ENCODE measurements around the gene HHAT. TPM values are rescaled to one million over a fixed set of nuclear protein-coding genes. Genes with fewer than 3 reads are reported as not detected.

HHAT gene
- polyA plus RNA-seq, 1 donor from 2014 or later, result 5.3 TPM

DNA sequence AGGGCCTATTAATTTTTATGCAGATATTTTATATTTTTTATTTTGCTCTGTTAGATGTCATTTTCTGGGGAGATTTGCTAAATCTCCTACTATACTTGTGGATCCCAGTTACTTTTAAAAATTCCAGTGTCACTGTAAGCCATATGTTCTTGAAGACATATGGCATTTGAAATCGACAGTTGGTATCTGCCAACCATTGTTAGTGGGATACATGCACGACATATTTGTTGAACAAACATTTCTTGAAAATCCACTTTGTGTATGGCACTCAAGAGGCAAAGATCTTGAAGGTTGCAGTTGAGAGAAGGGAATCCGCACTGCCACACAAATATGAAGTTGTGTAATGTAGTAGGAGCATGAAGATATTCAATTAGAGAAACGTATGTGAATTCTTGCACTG lies 287.7 kb downstream of the HHAT start:
- Histone ChIP-seq H3F3A (ENCODE audit: insufficient read depth, low read length, poor library complexity, severe bottlenecking) (no peaks in the 10 kb centered on the region), H3K36me3 (ENCODE audit: insufficient read depth, low read length) (no peaks in the 10 kb centered on the region), H4K20me1 (ENCODE audit: insufficient read depth) (no peaks in the 10 kb centered on the region), H3K9me3 (ENCODE audit: low read length) (no peaks in the 10 kb centered on the region), H3K4me2 (ENCODE audit: low read length) (no peak overlapping the region), H3K4me3 (ENCODE audit: low read length) (no peak overlapping the region), H3K27me3 (ENCODE audit: insufficient read depth, low read depth, low read length) (no peaks in the 10 kb centered on the region), H2AFZ (ENCODE audit: low read depth, low read length) (no peak overlapping the region), H3K9me2 (ENCODE audit: insufficient read depth, low read length) (no peaks in the 10 kb centered on the region), H3K9ac (ENCODE audit: low read length) (no peak overlapping the region), H3K79me2 (replicated peaks; ENCODE audit: insufficient read depth, low read length) (no peaks in the 10 kb centered on the region), H3K27ac (ENCODE audit: low read length) (no peak overlapping the region)
- TF ChIP-seq TAF1 (IDR thresholded peaks at IDR 0.05; ENCODE audit: low read depth) (no peak), EZH2 (IDR thresholded peaks at IDR 0.05; ENCODE audit: borderline replicate concordance, insufficient read depth, low read length, poor library complexity, severe bottlenecking) (no peak), RAD21 (conservative IDR thresholded peaks at IDR 0.05) (no peak), POLR2AphosphoS5 (IDR thresholded peaks at IDR 0.05) (no peak), EP300 (conservative IDR thresholded peaks at IDR 0.05; ENCODE audit: poor library complexity, severe bottlenecking) (no peak), MXI1 (conservative IDR thresholded peaks at IDR 0.05; ENCODE audit: poor library complexity, severe bottlenecking) (no peak), SMC3 (conservative IDR thresholded peaks at IDR 0.05; ENCODE audit: poor library complexity) (no peak), REST (IDR thresholded peaks at IDR 0.05; ENCODE audit: borderline replicate concordance) (no peak)
- TF ChIP-seq, protein P1, sequence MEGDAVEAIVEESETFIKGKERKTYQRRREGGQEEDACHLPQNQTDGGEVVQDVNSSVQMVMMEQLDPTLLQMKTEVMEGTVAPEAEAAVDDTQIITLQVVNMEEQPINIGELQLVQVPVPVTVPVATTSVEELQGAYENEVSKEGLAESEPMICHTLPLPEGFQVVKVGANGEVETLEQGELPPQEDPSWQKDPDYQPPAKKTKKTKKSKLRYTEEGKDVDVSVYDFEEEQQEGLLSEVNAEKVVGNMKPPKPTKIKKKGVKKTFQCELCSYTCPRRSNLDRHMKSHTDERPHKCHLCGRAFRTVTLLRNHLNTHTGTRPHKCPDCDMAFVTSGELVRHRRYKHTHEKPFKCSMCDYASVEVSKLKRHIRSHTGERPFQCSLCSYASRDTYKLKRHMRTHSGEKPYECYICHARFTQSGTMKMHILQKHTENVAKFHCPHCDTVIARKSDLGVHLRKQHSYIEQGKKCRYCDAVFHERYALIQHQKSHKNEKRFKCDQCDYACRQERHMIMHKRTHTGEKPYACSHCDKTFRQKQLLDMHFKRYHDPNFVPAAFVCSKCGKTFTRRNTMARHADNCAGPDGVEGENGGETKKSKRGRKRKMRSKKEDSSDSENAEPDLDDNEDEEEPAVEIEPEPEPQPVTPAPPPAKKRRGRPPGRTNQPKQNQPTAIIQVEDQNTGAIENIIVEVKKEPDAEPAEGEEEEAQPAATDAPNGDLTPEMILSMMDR (IDR thresholded peaks at IDR 0.05; ENCODE audit: poor library complexity, severe bottlenecking), result no peak

GRCh38 chr1:210617293-210617692 lies 288.6 kb downstream of the HHAT start:
- Histone ChIP-seq H3K79me2 (replicated peaks; ENCODE audit: insufficient read depth, low read length) (no peaks in the 10 kb centered on the region), H3K36me3 (ENCODE audit: insufficient read depth, low read length) (no peaks in the 10 kb centered on the region), H3K27me3 (ENCODE audit: insufficient read depth, low read depth, low read length) (no peaks in the 10 kb centered on the region), H3K4me2 (ENCODE audit: low read length) (no peak overlapping the region), H3K4me3 (ENCODE audit: low read length) (no peak overlapping the region), H2AFZ (ENCODE audit: low read depth, low read length) (no peak overlapping the region), H3K27ac (ENCODE audit: low read length) (no peak overlapping the region), H3K9me2 (ENCODE audit: insufficient read depth, low read length) (no peaks in the 10 kb centered on the region), H3F3A (ENCODE audit: insufficient read depth, low read length, poor library complexity, severe bottlenecking) (no peaks in the 10 kb centered on the region), H3K9ac (ENCODE audit: low read length) (no peak overlapping the region), H4K20me1 (ENCODE audit: insufficient read depth) (no peaks in the 10 kb centered on the region), H3K9me3 (ENCODE audit: low read length) (no peaks in the 10 kb centered on the region)
- TF ChIP-seq, protein P1 (IDR thresholded peaks at IDR 0.05; ENCODE audit: poor library complexity, severe bottlenecking), result no peak
- TF ChIP-seq SMC3 (conservative IDR thresholded peaks at IDR 0.05; ENCODE audit: poor library complexity) (no peak), RAD21 (conservative IDR thresholded peaks at IDR 0.05) (no peak), TAF1 (IDR thresholded peaks at IDR 0.05; ENCODE audit: low read depth) (no peak), EZH2 (IDR thresholded peaks at IDR 0.05; ENCODE audit: borderline replicate concordance, insufficient read depth, low read length, poor library complexity, severe bottlenecking) (no peak), POLR2AphosphoS5 (IDR thresholded peaks at IDR 0.05) (no peak), EP300 (conservative IDR thresholded peaks at IDR 0.05; ENCODE audit: poor library complexity, severe bottlenecking) (no peak), MXI1 (conservative IDR thresholded peaks at IDR 0.05; ENCODE audit: poor library complexity, severe bottlenecking) (no peak), REST (IDR thresholded peaks at IDR 0.05; ENCODE audit: borderline replicate concordance) (no peak)
